Natural killer cell treated with Interleukin-12 subunit alpha and Interleukin-12 subunit beta and Interleukin-15 and Interleukin-18, amount 100 ng/mL, for 72 hours (primary cell): Measurements from ENCODE around the gene TMEM271. TPM values are rescaled to one million over a fixed set of nuclear protein-coding genes. Genes with fewer than 3 reads are reported as not detected.
"Not testable (repeated sequence)": the region's sequence is repeated elsewhere in the genome, so short reads cannot be mapped to it uniquely, and the experiment has no call there.

ENCODE experiments used
- ATAC-seq, 2 donors: fragments of 150-1000 bp; cut with Tn5 transposase in 1 of 2; sonication (Bioruptor Pico), chemical (Tn5 transposase) in 1 of 2; 2 replicates each; pipeline ENCODE4 v1.10.0; 2021
- DNase-seq: peaks from one replicate; pipeline ENCODE4 v3.0.0; 2022; ENCODE audit warnings: low spot score
- H3K27ac Mint-ChIP-seq, 2 donors: 1 replicate in 1 of 2; 2 replicates in 1 of 2; pipeline ENCODE4 v1.8.0; 2022; ENCODE audit warnings: mixed read lengths in 2 of 2, mild to moderate bottlenecking in 1 of 2, moderate library complexity in 1 of 2
- H3K27me3 Mint-ChIP-seq, 2 donors: 1 replicate in 1 of 2; 2 replicates in 1 of 2; pipeline ENCODE4 v1.8.0; 2022; ENCODE audit warnings: mixed read lengths in 2 of 2
- H3K36me3 Mint-ChIP-seq: one replicate; pipeline ENCODE4 v1.8.0; 2022; ENCODE audit warnings: mixed read lengths
- H3K4me1 Mint-ChIP-seq, 2 donors: 1 replicate in 1 of 2; 2 replicates in 1 of 2; pipeline ENCODE4 v1.8.0; 2022; ENCODE audit warnings: low read depth in 2 of 2, mixed read lengths in 2 of 2, mild to moderate bottlenecking in 1 of 2
- H3K4me3 Mint-ChIP-seq: one replicate; pipeline ENCODE4 v1.8.0; 2022; ENCODE audit warnings: mixed read lengths
- H3K9me3 Mint-ChIP-seq: 2 replicates; pipeline ENCODE4 v1.8.0; 2022; ENCODE audit warnings: mixed read lengths
- total RNA-seq, 2 donors: library from RNA; stranded (reverse); gene quantifications; one replicate each; pipeline ENCODE4 v1.2.3, GENCODE V29; 2022

TMEM271 gene
- total RNA-seq, 2 donors from 2014 or later, result not detected

- H3K27ac Mint-ChIP-seq, result no peak overlapping the region
- H3K4me3 Mint-ChIP-seq, result no peak overlapping the region
- no peaks in the 10 kb centered on the region for H3K9me3 Mint-ChIP-seq
- H3K36me3 Mint-ChIP-seq, result no peaks in the 10 kb centered on the region
- H3K27me3 Mint-ChIP-seq, result peaks cover 30 to 34% of the 10 kb centered on the region in 2 donors
- ATAC-seq, result peak in 1 of 2 donors; percentile 20
- peaks cover 0 to 3% of the 10 kb centered on the region in 2 donors for H3K4me1 Mint-ChIP-seq
- no peak for DNase-seq
Observed at GRCh38 chr4:569958-570667, 6.0 kb downstream of the TMEM271 start.

- Mint-ChIP-seq H3K4me1 (no peaks in the 10 kb centered on the region), H3K36me3 (no peaks in the 10 kb centered on the region), H3K27ac (no peak overlapping the region), H3K4me3 (no peak overlapping the region), H3K9me3 (no peaks in the 10 kb centered on the region), H3K27me3 (peaks cover 27 to 28% of the 10 kb centered on the region in 2 donors)
- ATAC-seq (no peak), DNase-seq (no peak)
Observed at GRCh38 chr4:568962-569361, 7.1 kb downstream of the TMEM271 start.

- Mint-ChIP-seq H3K36me3 (no peaks in the 10 kb centered on the region), H3K9me3 (no peaks in the 10 kb centered on the region), H3K4me1 (no peaks in the 10 kb centered on the region), H3K27me3 (peaks cover 21 to 22% of the 10 kb centered on the region in 2 donors), H3K4me3 (no peak overlapping the region), H3K27ac (no peak overlapping the region)
- DNase-seq, result no peak
- no peak for ATAC-seq
Observed at GRCh38 chr4:568351-568652, 7.8 kb downstream of the TMEM271 start.

GRCh38 chr4:567457-568350, 8.4 kb downstream of the TMEM271 start:
- Mint-ChIP-seq H3K27me3 (peaks cover 17 to 19% of the 10 kb centered on the region in 2 donors), H3K36me3 (no peaks in the 10 kb centered on the region), H3K4me3 (no peak overlapping the region), H3K9me3 (no peaks in the 10 kb centered on the region), H3K27ac (no peak overlapping the region), H3K4me1 (no peaks in the 10 kb centered on the region)
- no peak for ATAC-seq
- DNase-seq, result no peak

- Mint-ChIP-seq H3K27ac (no peak overlapping the region), H3K27me3 (peaks cover 9% of the 10 kb centered on the region in 2 donors), H3K36me3 (no peaks in the 10 kb centered on the region), H3K4me3 (no peak overlapping the region), H3K4me1 (no peaks in the 10 kb centered on the region), H3K9me3 (no peaks in the 10 kb centered on the region)
- no peak for DNase-seq
- ATAC-seq, result no peak
Observed at GRCh38 chr4:566508-567295, 9.4 kb downstream of the TMEM271 start.

- no peaks in the 10 kb centered on the region for H3K9me3 Mint-ChIP-seq
- no peak for DNase-seq
- no peak for ATAC-seq
- no peaks in the 10 kb centered on the region for H3K36me3 Mint-ChIP-seq
- H3K27me3 Mint-ChIP-seq, result peaks cover 2 to 4% of the 10 kb centered on the region in 2 donors
- no peak overlapping the region for H3K27ac Mint-ChIP-seq
- H3K4me1 Mint-ChIP-seq, result no peaks in the 10 kb centered on the region
- H3K4me3 Mint-ChIP-seq, result no peak overlapping the region
Observed at GRCh38 chr4:566035-566434, 10.1 kb downstream of the TMEM271 start.

- not testable (repeated sequence) for H3K9me3 Mint-ChIP-seq, H3K36me3 Mint-ChIP-seq, H3K4me1 Mint-ChIP-seq
Observed at GRCh38 chr4:565614-566013, 10.5 kb downstream of the TMEM271 start.

GRCh38 chr4:562458-562857, 13.6 kb downstream of the TMEM271 start:
- ATAC-seq, H3K27ac Mint-ChIP-seq, H3K27me3 Mint-ChIP-seq, DNase-seq, H3K4me3 Mint-ChIP-seq, H3K9me3 Mint-ChIP-seq, H3K4me1 Mint-ChIP-seq, H3K36me3 Mint-ChIP-seq: not testable (repeated sequence)

More at GRCh38 chr4:565614-566013, 10.5 kb downstream of the TMEM271 start:
- ATAC-seq, H3K27me3 Mint-ChIP-seq, DNase-seq, H3K27ac Mint-ChIP-seq, H3K4me3 Mint-ChIP-seq: not testable (repeated sequence)

GRCh38 chr4:561426-561825, 14.7 kb downstream of the TMEM271 start:
- H3K27me3 Mint-ChIP-seq, result peaks cover 0 to 3% of the 10 kb centered on the region in 2 donors
- no peak overlapping the region for H3K27ac Mint-ChIP-seq
- no peaks in the 10 kb centered on the region for H3K36me3 Mint-ChIP-seq
- H3K4me3 Mint-ChIP-seq, result no peak overlapping the region
- DNase-seq, result no peak
- H3K4me1 Mint-ChIP-seq, result no peaks in the 10 kb centered on the region
- no peak for ATAC-seq
- no peaks in the 10 kb centered on the region for H3K9me3 Mint-ChIP-seq

- H3K27ac Mint-ChIP-seq, result no peak overlapping the region
- ATAC-seq (no peak), DNase-seq (no peak)
- no peak overlapping the region for H3K4me3 Mint-ChIP-seq
- H3K27me3 Mint-ChIP-seq, result peaks cover 0 to 3% of the 10 kb centered on the region in 2 donors
- no peaks in the 10 kb centered on the region for H3K36me3 Mint-ChIP-seq
- no peaks in the 10 kb centered on the region for H3K9me3 Mint-ChIP-seq
- H3K4me1 Mint-ChIP-seq, result no peaks in the 10 kb centered on the region
Observed at GRCh38 chr4:560731-561291, 15.3 kb downstream of the TMEM271 start.

- Mint-ChIP-seq H3K9me3 (no peaks in the 10 kb centered on the region), H3K4me1 (no peaks in the 10 kb centered on the region), H3K27me3 (peaks cover 0 to 3% of the 10 kb centered on the region in 2 donors), H3K36me3 (no peaks in the 10 kb centered on the region), H3K4me3 (no peak overlapping the region), H3K27ac (no peak overlapping the region)
- DNase-seq (no peak), ATAC-seq (no peak)
Observed at GRCh38 chr4:560061-560460, 16.0 kb downstream of the TMEM271 start.

GRCh38 chr4:555566-556275, 20.4 kb downstream of the TMEM271 start:
- peaks cover 4% of the 10 kb centered on the region for H3K9me3 Mint-ChIP-seq
- DNase-seq (no peak), ATAC-seq (no peak)
- no peak overlapping the region for H3K4me3 Mint-ChIP-seq
- no peaks in the 10 kb centered on the region for H3K4me1 Mint-ChIP-seq
- peaks cover 13% of the 10 kb centered on the region for H3K36me3 Mint-ChIP-seq
- H3K27me3 Mint-ChIP-seq, result peaks cover 7 to 10% of the 10 kb centered on the region in 2 donors
- no peak overlapping the region for H3K27ac Mint-ChIP-seq

GRCh38 chr4:554793-555320, 21.2 kb downstream of the TMEM271 start:
- H3K4me1 Mint-ChIP-seq, H3K9me3 Mint-ChIP-seq, DNase-seq, ATAC-seq, H3K27ac Mint-ChIP-seq, H3K4me3 Mint-ChIP-seq: not testable (repeated sequence)
- Mint-ChIP-seq H3K36me3 (peaks cover 13% of the 10 kb centered on the region), H3K27me3 (peaks cover 4 to 10% of the 10 kb centered on the region in 2 donors)
